Brain microvascular endothelial cell (primary cell): ENCODE results near the gene DBH.

Experiments used
- DNase-seq: peaks from one replicate; pipeline ENCODE4 v3.0.0-alpha.2; 2020
- H3K27ac ChIP-seq: fragments of 250-450 bp; sonication (Bioruptor Pico); 2 replicates; pipeline ENCODE4 v1.5.1; 2020; ENCODE audit warnings: mild to moderate bottlenecking, moderate library complexity
- H3K27me3 ChIP-seq: fragments of 250-450 bp; sonication (Bioruptor Pico); replicated peaks from 2 replicates; pipeline ENCODE4 v1.5.1; 2020; ENCODE audit warnings: mild to moderate bottlenecking
- H3K36me3 ChIP-seq: fragments of 250-450 bp; sonication (Bioruptor Pico); replicated peaks from 2 replicates; pipeline ENCODE4 v1.5.1; 2020; ENCODE audit warnings: mild to moderate bottlenecking
- H3K4me3 ChIP-seq: 2 replicates; pipeline ENCODE4 v1.5.1; 2011; ENCODE audit warnings: low read depth, mild to moderate bottlenecking, control low read depth, low read length, moderate library complexity
- CTCF ChIP-seq: IDR thresholded peaks from 2 replicates; pipeline ENCODE4 v1.5.1; 2011; ENCODE audit warnings: low read depth, mild to moderate bottlenecking, moderate library complexity, low read length, control low read depth, inconsistent platforms; ENCODE audit errors: missing control alignments
- in situ Hi-C: cut with HindIII; loops from 2 replicates; pipeline ENCODE4 v1.10.0; 2017; ENCODE audit warnings: low sequenced_read_pairs, low pct_ligation_motif_present

Gene DBH

GRCh38 chr9:133614678-133615077, 21.5 kb upstream of the DBH start:
- peaks cover 52% of the 10 kb centered on the region for H3K27me3 ChIP-seq
- in situ Hi-C loops = no loop called here
- TF ChIP-seq CTCF = no peak

GRCh38 chr9:133615186-133615585, 21.0 kb upstream of the DBH start:
- in situ Hi-C loops = no loop called here
- Histone ChIP-seq H3K4me3 (no peak overlapping the region), H3K27ac (no peak overlapping the region), H3K27me3 (peaks cover 50% of the 10 kb centered on the region), H3K36me3 (no peaks in the 10 kb centered on the region)
- DNase-seq = no peak
- TF ChIP-seq CTCF = no peak

More at GRCh38 chr9:133614678-133615077, 21.5 kb upstream of the DBH start:
- Histone ChIP-seq H3K27ac (no peak overlapping the region), H3K36me3 (no peaks in the 10 kb centered on the region), H3K4me3 (no peak overlapping the region)
- DNase-seq = no peak

GRCh38 chr9:133615606-133616188, 20.5 kb upstream of the DBH start:
- DNase-seq = no peak
- H3K36me3 ChIP-seq = no peaks in the 10 kb centered on the region
- TF ChIP-seq CTCF = no peak
- in situ Hi-C loops = no loop called here
- no peak overlapping the region for H3K4me3 ChIP-seq
- H3K27me3 ChIP-seq = peaks cover 50% of the 10 kb centered on the region
- H3K27ac ChIP-seq = no peak overlapping the region

GRCh38 chr9:133616643-133617405, 19.3 kb upstream of the DBH start:
- no peak for TF ChIP-seq CTCF
- in situ Hi-C loops = no loop called here
- H3K4me3 ChIP-seq = no peak overlapping the region
- H3K27ac ChIP-seq = no peak overlapping the region
- DNase-seq = no peak
- peaks cover 53% of the 10 kb centered on the region for H3K27me3 ChIP-seq
- no peaks in the 10 kb centered on the region for H3K36me3 ChIP-seq

GRCh38 chr9:133618726-133619125, 17.4 kb upstream of the DBH start:
- Histone ChIP-seq H3K36me3 (no peaks in the 10 kb centered on the region), H3K27ac (no peak overlapping the region), H3K4me3 (no peak overlapping the region), H3K27me3 (peaks cover 49% of the 10 kb centered on the region)
- TF ChIP-seq CTCF = no peak
- in situ Hi-C loops = no loop called here
- no peak for DNase-seq
